ENCODE data around the gene PPOX.

Gene PPOX

DNA sequence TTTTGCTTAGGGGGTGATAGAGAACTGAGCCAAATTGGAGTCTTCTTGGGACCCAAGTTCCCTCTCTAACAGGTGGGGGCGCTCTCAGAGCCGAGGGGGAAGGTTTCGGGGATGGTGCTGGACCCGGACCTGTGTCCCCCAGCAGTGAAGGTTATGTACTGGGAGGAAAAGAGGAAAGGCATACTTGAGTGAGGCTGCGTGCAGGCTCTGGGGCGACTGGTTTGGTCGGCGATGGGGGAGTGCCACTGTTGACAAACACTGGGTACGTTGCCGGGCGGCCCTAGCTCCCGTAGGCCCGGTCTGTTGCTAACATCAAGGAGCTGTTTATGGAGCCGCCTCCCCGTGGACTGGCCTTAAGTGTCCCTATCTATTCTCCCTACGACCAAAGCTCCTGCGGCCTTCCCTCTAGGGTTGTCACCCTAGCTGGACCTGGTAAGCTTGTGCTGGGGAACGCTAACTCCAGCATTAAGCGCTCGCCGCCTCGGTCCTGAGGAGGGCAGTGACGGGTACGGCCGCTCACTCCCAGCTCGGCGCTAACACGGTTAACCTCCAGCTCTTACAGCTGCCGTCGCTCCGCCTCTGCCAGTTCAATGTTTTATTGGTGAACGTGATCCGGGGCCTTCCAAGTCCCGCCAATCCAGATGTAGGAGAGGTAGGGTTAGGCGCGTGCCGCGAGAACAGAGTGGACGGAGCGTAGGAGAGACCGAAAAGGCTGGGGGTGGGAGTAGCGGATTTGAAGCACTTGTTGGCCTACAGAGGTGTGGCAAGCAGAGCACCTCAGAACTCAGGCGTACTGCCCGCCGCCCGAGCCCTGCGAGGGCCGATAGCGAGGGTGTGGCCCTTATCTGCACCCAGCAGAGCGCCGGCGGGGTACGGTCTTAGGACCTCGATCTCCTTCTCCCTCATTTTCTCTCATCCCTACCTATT is at the start of gene PPOX:
PPOX (plus strand) TSS at position 685 of the 927 bp plus-strand sequence. CDS start 422 bp downstream, outside the sequence.
- DNase-seq: peak; percentile 97

DNA sequence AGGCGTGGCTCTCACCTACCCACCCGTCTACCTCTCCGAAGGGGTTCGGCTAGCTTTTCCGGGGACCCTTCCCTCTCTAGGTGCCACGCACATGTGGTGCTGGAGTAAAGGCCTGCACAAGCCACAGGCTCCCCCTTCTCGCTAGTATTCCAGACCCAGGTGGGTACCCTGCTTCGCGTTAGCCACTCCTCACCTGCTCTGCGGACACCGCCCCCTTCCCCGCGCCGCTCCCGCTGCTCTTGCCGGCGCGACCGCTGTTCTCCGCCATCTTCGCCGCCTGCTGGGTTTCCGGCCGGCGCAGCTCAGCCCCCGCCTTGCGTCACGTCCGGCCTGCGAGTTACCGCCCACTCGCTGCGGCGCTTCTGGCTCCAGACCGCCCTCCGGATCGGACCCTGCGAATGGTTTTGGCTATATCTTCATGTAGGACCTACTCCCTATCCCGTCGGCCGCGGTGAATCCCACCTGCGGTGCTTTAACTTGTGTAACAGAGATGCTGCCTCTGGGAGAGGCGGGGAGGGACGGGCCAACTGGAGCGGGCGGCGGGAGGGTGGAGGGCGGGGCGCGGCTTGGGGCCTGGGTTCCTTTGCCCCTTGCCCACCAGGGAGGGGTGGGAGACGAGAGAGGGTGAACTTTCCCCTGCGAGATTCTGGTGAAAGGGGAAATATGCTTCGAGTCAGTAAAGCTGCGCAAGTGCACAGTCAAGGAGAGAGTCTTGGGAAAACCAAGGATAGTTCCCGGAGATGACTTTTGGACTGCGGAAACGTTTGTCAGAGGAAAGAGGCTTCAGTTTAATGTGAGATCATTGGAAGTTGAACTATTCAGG is 48.3 kb upstream of the PPOX start, which contains the start of the genes NIT1 and PFDN2:
NIT1 (plus strand) TSS at position 347 of the 823 bp plus-strand sequence; CDS start at position 419, 72 bp downstream.
PFDN2 (minus strand) TSS at position 279 of the 823 bp plus-strand sequence; CDS start at position 268, 11 bp downstream.
- peak; percentile 79 for DNase-seq

- DNase-seq: no peak
Observed at GRCh38 chr1:161119092-161119903, 46.9 kb upstream of the PPOX start.

- no peak for DNase-seq
Observed at GRCh38 chr1:161121042-161121650, 45.1 kb upstream of the PPOX start.

DNA sequence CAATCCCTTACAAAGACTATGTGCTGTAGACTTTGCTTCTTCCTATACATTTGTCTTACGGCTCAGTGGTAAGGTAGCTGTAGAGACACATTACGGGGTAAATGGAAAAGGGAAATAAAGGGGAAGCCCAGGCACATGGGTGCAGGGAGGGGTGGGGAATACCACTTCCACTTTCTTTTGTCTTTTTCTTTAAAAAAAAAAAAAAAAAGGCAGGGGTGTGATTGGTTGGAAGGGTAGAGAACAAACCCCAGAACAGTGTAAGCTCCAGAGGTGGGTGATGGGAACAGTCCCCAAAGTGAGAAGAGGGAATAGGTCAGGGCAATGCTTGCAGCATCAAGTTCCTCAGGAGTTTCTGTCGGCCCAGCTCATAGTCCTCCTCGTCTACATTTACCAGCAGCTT is 44.4 kb upstream of the PPOX start:
- no peak for DNase-seq

DNA sequence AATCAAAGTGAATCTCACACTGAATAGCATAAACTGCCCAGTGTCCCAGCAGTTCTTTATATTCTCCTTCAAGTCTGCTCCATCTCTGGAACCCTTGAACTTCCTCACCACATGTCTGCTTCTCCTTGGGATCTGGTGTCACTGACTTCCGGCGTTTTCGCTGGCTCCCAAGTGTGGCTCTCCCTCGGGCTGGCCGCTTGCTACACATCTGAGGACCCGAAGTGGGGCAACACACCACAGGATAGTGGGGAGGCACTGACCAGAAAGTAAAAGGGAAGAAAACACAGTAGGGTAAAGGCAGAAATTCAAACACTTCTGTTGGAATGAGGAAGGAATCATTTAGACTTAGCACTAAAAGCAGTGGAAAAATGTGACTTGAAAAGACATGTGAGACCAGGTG is 43.3 kb upstream of the PPOX start:
- no peak for DNase-seq

- DNase-seq: no peak
Observed at GRCh38 chr1:161127649-161128048, 38.6 kb upstream of the PPOX start.

DNA sequence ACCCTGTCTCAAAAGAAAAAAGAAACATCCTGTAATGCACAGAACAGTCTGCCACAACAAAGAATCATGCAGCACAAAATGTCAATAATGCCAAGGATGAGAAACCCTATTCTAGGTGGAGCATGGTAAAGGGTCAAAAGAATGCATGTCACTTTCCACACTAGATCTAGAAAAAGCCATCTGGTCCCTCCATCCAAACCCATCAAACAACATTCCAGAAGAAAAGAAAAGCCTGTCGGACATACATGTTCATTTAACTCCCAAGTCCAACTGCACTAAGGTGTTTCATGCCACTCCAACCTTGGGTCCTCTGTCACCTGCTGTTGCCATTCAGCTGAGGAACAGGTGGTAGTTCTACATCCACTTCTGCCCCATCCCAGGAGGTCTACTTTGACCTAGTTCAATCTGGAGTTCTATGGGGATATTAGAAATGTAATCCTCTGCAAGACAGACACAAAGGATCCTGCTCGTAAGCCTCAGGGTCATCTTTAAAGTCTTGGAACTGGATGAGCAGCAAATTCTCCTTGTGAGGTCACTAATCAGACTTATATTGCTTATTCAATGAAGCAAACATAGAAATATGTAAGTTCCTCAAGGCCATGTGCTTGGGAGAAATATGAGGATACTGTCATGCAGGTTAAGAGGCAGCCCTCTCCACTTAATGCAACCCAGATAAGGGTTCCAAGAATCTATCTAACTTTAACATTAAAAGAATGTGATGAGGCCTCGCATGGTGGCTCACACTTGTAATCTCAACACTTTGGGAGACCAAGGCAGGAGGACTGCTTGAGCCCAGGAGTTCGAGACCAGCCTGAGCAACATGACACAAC is 37.4 kb upstream of the PPOX start:
- no peak for DNase-seq

- no peak for DNase-seq
Observed at GRCh38 chr1:161130266-161130665, 36.0 kb upstream of the PPOX start.

- no peak for DNase-seq
Observed at GRCh38 chr1:161131523-161132409, 34.5 kb upstream of the PPOX start.

DNA sequence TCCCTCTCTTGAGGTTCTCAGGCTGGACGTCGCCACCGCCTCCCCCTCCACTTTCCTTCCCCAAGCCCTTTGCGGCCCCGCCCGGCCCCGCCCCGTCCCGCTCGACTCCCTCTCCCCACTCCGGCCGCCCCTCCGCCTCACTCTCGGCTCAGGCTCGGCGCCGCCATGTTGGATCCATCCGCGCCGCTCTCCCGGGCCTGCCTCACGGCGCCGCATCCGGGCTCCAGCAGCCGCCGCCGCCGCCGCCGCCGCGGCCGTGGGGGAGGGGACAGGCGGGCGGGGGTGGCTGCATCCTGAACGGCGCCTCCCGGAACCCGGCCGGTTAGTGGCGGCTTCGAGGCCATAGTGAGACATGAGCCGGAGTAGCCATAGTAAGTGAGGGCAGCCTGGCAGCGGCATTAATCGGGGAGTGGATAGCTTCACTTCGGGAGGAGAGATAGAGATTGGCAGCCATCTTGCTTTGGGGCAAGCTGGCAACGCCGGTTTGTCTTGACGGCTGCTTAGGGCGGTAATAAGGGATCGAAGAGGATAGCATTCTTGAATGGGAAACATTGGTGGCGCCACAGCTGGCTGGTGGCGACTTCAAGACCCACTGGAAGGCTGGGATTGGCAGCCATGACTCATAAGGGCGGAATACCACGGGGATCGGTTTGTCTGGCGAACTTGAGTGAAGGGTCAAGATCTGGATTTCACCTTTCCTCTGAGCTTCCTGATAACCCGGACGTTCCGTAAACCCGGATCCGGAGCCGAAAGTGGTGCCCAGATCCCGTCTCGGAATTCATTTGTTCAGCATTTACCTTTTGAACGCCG is 33.6 kb upstream of the PPOX start, which contains the start of gene DEDD:
DEDD (minus strand) TSS at position 258 of the 810 bp plus-strand sequence. CDS start 8,205 bp downstream, outside the sequence.
- peak; percentile 97 for DNase-seq

GRCh38 chr1:161133220-161133740 is 32.9 kb upstream of the PPOX start:
- peak; percentile 53 for DNase-seq

DNA sequence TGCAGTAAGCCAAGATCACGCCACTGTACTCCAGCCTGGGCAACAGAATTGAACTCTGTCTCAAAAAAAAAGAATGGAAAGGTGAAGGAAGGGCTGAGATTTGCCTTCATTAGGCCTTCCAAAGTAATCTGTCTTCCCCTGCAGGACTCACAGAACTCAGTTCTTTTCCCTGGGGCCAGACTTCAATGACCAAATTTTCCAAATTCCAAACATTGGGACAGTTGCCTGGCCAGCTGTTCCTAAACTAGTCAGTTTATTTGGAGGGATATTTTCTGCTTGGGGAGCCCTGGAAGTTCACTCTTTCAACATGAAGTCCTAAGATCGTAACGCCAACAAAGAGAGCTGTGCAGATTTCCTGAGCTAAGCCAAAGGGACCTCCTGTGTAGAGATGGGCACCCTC is 28.3 kb upstream of the PPOX start:
- no peak for DNase-seq

DNA sequence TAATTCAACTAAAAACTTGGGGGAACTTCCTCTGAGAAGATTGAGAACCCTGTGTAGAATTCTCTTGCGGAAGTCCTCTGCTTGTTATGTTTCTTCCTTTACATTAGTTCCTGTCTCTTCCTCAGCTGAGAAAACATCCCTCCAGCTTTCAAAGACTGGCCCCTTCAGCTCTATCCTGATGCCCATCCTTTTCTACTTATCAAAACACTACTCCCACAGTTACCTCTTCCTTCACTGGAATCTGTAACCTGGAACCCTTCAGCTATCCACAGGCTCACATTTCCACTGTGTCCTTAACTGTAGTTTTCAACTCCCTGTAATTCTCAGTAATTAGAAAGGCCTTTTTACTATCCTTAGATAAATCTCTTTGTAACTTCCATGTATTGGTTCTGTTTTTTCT is 27.8 kb upstream of the PPOX start:
- no peak for DNase-seq

DNA sequence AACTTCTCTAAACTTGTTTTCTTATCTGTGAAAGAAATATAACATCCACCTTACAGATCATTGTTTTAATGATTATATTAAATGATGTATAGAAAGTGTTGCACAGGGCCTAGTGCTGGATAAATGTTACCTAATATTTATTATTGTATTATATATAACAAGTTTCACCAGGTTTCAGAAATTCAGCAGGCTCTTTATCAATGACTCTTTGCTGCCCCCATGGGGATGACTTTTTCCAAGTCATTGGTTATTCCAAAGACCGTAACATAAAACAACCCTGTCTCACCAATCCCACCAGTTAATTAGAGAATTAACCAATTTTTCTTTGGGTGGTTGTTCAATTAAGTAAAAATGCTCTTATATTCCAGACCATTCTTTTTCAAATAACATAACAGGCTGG is 26.5 kb upstream of the PPOX start:
- no peak for DNase-seq

DNA sequence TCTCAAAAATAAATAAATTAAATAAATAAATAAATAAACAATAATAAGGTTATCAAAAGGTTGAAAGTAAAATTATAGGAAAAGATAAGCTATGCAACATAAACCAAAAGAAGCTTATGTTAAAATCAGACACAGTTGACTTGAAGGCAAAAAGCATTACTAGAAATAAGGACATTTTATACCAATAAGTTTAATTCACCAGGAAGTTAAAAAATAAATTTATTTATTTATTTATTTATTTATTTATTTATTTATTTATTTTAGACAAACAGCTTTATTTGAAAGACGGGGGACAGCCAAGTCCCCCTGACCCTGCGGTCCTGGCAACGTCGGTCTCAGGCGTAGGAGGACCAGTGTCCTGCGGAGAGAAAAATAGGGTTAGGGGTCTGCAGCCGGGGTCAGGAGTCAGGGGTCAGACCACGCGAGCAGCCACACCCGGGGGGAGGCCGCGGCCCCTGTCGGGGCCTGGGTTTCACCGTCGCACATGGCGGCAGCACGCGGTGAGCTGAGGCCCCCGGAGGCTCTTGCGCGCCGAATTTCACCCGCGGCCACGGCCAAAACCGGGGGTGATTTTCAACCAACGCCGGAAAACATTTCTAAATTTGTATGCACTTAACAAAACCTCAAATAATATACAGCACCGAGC is 25.3 kb upstream of the PPOX start:
- no peak for DNase-seq

DNA sequence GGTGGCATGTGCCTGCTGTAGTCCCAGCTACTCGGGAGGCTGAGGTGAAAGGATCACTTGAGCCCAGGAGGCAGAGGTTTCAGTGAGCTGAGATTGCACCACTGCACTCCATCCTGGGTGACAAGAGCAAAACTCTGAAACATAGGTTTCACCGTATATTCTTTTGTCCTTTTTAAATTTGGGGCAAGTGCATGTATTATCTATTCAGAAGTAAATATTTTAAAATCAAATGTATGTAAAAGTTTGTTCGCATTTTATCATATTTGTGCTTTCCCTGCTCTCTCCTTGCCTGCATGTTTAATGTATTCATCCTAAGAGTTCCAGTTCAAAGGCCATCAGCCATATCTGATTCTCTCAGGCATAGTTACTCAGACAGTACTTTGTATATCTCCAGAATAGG is 20.4 kb upstream of the PPOX start:
- DNase-seq: no peak

GRCh38 chr1:161153176-161153575 is 13.1 kb upstream of the PPOX start:
- no peak for DNase-seq
